NCI-H187 (cell line): ENCODE measurements around the gene TBC1D16.
"Not testable (repeated sequence)": the region's sequence is repeated elsewhere in the genome, so short reads cannot be mapped to it uniquely, and the experiment has no call there.

Experiments
- DNase-seq, 2 experiments: peaks; one replicate each; lab custom pipeline; 2025; lab: John Stamatoyannopoulos, UW

The TBC1D16 gene

DNA sequence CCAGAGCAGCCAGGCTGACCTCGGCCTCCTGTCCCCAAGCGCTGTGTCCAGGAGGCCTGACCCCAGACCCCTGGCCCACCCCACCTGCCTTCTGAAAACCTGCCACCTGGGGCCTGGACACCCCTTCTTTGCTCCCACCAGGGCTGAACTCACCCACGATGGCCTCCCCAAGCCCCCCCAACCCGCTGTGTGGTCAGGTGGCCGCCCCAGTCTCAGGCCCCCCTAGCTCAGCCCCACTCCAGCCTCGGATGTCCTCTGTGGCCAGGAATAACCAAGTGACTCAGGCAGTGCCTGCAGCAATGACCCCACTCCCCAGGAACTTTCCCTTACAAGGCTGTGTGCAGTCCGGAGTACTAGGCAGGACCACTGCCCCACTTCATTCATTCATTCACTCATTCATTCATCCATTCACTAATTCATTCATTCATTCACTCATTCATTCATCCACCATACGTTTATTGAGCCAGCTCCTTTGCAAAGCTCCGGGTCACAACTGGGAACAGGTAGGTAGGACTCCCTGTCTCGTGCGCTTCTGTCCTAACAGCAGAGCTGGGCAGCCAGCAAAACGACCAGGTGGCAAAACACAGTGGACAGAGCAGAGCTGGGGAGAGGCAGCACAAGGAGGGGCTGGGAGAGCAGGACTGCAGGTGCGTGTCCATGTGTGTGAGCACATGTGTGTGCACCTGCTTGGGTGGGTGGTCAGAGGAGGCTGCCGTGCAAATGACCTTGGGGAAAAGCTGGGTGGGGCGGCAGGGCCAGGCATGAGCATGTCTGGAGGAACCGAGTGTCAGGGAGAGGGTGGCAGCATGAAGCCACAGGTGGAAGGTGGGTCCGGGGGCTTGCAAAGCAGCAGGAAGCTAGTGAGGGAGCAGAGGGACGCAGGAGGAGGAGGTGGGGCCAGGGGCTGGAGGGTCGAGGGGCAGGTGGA lies 120.6 kb downstream of the TBC1D16 start:
- no peak for DNase-seq

DNA sequence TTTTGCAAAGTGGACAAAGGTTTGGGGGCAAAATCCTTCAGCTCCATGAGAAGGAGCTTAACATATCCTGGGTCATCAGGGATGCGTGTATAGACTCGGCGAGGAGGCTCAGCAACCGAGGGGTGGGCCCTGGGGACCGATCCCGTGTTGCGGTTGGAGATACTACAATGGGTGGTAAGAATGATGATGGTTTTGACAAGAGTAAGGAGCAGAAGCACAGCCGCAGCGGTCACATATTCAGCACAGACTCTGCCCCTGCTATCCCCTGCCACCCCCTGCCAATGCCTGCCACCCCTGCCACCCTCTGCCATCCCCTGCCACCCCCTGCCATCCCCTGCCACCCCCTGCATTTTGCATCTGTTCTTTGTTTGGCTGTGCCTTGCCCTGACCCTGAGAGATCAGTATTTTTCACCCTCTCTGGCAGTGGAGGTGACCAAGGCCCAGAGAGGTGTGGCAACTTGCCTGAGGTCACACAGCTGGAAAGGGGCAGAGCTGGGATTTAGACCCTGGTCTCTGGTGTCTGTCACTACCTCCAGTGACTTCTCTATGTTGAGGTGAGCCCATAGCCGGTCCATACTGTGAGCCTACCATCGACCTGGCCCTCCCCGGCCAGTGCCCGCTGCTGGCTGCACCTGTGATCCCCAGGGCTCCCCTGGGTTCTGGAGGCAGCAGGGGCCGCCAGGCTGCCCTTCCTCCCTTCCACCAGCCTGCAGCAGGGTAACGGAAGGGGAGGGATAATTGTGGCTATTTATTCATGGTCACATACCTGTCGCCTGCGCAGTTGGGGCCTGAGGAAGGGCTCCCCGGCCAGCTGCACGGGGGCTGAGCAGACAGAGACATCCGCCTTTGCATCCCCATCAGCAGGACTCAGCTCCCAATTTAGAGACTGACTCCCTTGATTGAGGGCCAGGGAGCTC lies 121.5 kb downstream of the TBC1D16 start:
- no peak for DNase-seq

DNA sequence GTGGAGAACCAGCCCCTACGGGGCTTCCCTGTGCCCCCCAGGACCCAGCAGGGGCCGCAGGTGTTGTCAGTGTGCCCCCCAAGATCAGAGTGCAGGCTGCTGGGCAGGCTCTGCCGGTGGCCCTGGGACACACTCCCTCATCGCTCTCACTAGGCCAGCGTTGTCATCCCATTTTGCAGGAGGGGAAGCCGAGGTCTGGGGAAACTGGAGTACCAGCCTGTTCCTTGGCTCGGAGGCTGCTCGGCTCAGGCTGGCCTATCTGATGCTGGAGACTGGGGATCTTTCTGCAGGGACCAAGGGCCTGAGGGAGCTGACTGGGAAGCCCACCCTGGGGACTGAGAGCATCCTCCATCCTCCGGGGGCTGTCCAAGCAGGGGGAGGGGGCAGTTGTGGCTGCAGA lies 122.2 kb downstream of the TBC1D16 start:
- DNase-seq: no peak

DNA sequence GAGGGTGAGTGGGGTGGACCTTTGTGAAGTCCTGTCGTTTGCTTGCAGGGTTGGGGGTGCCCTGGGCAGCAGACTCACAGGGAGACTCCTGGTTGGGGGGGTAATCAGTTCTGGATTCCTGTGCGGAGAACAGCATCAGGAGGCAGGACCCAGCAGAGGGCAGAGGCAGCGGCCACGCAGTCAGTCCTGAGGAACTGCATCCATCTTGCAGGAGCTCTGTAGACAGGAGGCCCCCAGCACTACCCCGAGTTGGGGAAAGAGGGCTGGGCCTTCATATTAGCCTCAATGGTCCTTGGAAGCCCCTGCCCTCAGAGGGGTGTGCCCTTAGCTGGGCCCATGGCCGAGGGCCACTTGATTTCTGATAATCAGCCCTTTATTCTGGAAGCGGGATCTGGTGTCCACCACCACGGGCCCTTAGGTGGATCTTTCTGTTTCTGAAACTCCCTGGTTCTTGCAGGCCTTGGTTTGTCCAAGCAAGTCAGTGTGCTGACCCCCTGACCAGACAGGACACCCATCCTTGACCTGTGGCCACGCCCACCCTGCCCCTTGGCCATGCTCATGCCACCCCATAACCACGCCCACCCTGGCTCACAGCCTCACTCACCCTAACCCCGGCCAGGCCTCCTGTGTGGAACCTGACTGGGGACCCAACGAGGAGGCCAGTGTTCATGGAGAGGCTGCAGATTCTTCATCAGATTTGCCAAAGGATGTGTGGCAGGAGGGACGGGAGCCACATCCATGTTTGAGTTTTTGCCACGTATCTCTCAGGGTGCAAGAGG lies 122.9 kb downstream of the TBC1D16 start:
- DNase-seq: no peak

DNA sequence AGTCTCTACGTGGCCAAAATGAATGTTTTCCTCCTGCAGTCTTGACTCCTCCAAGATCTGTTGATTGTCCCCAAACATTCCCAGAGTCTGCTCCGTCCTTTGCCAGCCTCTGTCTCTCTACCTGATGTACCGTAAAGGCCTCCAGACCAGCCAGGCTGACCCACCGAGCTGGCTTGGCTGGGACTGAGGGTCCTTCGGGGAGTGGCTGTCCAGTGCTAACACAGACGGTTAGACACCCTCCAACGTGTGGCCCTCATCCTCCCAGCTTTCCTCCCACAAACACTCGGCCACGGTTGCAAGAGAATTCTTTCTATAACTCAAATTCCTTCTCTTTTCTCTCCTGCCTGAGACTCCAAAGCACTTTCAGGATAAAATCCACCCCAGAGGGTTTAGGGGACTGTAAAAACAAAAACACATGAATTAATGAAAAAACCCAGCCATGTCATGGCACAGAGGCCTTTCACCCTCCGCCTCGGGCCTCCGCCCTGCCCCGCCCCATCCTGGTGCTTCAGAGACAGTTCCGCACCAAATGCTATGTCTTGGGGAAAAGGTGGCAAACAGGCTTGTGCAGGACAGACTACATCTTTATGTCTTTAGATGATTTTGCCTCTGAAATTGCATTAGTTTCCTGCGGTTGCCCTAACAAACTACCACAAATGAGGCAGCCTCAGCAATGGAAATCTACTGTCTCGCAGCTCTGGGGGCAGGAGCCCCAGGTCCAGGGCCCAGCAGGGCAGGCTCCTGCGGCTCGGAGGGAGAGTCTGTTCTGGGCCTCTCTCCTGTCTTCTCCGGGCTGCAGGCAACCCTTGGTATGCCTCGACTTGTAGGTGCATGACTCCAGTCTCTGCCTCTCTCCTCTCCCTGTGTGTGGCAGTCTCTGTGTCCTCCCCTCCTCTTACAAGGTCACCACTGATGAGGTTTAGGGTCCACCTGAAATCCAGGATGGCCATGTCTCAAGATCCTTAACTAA lies 124.0 kb downstream of the TBC1D16 start:
- DNase-seq: no peak

DNA sequence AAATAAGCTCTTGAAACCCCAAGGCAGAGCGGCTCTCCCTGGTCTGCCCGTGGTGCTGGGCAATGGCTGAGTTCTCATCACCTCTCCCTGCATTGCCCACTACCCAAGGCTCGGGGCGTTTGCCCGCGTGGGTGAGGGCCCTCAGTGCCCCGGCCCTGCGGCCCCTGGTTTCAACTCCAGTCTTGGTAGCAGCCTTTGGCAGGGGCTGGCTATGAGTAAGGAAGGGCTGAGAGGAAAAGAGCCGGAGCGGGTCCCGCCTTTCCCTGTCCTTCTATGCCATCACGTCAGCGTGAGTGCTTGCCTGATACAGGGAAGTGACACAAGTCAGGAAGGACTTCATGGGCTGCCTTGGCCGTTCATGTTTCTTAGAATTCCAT lies 124.7 kb downstream of the TBC1D16 start:
- no peak for DNase-seq

DNA sequence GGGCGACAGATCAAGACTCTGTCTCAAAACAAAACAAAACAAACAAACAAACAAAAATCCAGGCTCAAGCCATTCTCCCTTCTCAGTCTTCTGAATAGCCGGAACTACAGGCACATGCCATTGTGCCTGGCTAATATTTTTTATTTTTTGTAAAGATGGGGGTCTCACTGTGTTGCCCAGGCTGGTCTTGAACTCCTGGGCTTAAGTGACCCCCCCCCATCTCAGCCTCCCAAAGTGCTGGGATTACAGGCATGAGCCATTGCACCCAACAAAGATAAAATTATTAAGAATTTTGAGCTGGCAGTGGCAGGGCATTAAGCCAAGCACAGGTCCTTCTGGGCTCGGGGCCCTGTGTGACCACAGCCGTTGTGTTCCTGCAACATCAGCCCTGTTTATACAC lies 126.6 kb downstream of the TBC1D16 start:
- DNase-seq: no peak

DNA sequence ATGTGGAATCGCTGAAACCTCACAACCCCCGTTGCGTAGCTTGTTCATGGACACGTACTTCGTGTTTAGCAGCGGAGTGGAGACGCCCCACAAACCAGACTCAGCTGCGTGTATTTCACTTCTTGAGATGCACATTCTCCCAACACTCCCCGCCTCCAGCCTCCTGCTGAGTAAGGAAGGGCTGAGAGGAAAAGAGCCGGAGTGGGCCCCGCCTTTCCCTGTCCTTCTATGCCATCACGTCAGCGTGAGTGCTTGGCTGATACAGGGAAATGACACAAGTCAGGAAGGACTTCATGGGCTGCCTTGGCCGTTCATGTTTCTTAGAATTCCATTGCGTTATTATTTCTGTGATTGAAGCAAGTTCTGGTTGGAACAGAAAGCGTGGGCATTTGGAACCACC lies 127.8 kb downstream of the TBC1D16 start:
- DNase-seq: peak; percentile 17 to 53

DNA sequence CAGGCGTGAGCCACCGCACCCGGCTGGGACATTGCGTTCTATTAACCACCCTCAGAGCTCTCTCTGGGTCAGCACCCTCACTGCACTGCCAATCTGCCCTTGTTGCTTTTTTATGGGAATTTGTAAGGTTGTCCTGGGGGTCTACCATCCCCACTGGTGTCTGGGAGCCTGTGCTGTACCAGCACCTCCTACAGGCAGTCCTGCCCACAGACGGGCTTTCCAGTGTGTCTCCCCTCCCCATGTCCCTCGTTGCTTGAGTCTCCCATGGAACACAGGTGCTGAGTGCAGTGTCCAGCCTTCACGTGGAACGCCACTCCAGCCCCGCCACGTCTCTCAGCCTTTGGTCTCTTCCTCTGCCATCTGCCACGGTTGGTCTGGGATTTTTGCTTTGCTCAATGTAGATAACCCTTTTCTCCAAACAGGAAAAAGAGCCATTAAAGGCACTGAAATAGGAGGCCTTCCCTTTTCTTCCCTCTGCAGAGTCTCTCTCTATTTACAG lies 128.4 kb downstream of the TBC1D16 start:
- DNase-seq: no peak

DNA sequence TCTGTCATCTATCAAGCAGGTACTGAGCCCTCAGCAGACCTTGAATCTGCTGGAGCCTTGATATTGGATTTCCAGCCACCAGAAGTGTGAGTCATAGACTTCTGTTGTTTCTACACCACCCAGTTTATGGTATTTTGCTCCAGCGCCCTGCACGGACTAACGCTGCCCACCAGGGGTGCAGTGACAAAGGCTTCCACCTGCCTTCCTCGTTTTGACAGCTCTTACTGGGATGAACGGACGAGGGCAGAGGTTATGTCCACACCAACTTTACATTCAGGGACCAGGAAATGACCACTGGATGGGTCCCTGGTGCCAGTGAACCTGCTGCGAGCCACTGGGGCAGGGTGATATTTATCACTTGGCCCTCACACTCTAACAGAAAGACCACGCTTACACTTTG lies 129.8 kb downstream of the TBC1D16 start:
- no peak for DNase-seq

DNA sequence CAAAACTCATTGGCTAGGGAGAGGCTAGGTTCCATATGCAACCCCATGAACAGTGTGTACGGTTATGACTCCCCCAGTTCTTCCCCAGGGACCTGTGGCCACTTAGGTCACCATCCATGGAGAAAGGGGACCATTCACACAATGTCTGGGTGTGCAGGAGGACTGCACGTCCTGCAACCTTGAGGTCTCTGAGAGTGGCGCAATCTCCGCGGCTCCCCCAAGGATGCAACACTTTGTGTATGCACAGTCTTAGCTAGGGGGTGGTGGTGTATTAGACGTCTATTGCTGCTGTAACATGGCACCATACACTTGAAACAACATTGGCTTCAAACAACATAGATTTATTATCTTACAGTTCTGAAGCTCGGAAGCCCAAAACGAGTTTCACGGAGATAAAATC lies 130.8 kb downstream of the TBC1D16 start:
- no peak for DNase-seq

DNA sequence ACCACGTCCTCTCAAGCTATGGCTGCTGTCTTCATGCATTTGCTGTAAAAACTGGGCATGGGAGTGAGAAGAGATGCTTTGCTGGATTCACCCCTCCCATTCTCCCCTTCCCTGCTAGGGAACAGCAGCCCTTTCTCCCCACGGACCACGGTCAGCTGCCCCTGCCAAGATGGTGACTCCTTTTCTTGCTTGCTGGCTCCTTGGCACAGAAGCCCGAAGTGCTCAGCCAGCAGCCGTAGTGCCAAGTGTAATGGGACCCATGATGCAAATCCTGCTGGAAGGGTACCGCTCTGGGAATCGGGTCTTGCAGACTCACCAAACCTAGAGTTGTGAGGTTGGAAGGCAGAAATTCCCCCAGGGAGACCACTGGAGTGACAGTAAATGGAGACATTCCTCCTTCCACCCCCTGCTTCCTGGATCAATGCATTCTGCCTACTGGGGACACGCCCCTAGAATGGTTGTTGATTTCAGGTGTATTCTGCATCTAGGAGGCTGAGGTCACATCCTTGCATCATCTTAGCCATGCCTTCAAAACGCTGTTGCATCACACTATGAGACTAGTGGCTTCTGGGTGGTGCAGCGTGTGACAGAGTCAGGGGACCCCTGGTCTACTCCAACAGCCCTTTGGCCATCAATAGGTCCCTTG lies 133.4 kb downstream of the TBC1D16 start:
- DNase-seq: no peak

DNA sequence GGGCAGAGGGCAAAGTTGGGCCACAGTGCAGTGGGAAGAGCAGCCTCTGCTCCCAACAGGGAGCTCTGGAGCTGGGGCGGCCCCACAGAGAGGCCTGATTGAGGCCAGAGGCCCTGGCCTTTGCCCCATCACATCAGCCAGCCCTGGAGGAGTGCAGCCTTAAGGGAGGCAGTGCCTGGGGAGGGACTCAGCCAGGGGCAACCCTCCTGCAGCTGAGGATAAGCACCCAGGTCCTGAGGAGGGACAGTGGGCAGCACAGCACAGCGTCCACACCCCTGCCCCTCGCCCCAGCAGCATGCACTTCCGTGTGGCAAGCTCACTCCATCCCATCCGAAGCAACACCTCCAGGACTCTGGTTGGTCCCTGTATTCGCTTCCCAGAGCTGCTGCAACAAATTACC lies 134.5 kb downstream of the TBC1D16 start:
- no peak for DNase-seq

DNA sequence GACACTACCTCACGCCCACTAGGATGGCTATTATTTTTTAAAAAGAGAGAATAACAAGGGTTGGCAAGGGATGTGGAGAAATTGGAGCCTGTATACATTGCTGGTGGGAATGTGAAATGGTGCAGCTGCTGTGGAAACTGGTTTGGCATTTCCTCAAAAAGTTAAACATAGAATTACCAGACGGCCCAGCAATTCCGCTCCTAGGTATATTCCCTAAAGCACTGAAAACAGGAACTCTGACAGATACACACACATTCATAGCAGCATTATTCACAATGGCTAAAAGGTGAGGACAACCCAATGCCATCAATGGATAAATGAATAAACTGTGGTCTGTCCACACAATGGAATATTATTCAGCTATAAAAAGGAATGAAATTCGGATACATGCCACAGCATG lies 136.1 kb downstream of the TBC1D16 start:
- DNase-seq: no peak

DNA sequence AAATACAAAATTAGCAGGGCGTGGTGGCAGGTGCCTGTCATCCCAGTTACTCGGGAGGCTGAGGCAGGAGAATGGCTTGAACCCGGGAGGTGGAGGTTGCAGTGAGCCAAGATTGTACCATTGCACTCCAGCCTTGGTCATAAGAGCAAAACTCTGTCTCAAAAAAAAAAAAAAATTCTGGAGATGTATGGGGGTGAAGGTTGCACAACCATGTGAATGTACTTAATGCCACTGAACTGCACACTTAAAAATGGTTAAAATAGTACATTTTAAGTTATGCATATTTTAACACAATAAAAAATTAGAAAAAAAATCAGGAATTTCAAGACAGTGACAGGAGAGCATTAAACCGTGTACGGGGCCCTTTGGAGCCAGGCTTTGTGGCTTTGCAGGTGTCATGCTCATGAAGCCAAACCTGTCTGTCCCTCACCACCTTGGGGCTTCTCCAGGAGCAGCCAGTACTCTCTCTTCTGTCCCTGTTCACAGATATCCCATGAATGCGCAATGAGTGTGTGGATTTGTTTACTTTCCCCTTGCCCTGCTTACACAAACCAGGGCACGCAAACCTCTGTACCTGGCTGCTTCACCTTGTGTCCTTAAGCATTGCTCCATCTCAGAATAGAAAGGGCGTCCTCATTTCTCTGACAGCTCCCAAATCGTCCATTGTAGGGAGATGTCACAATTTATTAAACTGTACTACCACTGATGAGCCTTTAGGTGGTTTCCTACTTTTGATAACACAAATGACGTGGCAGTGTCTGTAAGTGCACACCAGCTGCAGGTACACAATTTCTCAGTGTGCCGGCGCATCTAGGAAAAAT lies 138.2 kb downstream of the TBC1D16 start:
- no peak for DNase-seq

DNA sequence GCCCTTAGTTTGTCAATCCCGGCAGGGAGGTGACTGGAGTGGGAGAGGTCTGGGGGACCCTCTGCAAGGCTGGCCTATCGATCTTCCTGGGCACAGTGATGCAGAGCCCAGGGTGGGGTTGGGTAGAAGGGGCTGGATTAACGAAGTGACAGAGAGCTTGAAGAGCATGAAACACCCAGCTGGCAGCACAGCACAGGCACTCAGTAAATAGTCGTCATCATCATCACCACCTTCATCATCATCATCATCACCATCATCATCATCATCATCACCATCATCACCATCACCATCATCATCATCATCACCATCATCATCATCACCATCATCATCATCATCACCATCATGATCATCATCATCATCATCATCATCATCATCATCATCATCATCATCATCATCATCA lies 142.2 kb downstream of the TBC1D16 start:
- DNase-seq: not testable (repeated sequence)

DNA sequence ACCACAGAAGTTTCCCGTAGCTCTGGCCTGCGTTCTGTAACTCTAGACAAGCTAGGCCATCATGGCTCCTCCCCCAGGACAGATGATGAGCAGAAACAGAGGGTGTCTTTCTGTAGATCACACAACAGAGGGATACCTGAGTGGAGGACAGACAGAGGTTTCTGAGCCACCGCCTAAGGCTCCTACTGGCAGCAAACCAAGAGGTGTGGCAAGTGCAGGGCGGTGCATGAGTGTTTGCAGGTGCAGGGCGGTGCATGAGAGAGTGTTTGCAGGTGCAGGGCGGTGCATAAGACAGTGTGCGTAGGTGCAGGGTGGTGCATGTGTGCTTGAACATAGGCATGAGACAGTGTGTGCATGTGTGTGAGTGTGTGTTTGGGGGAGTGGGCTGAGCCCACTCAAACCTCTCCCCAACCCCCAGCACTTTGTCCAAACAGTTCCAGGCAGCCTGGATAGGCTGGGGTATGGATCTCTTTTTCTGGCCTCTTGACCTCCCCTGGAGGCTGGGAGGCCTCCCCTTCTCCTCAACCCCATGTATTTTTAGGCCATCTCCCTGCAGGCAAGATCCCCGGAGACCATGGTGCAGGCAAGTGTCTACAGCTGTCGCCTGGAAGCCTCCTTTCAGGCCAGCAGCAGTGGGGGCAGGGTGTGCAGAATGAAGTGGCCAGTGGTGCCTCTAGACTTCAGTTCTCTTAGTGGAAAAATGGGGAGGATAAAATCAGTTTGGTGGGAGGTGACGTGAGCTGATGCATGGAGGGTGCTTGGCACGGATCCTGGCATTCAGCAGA lies 143.0 kb downstream of the TBC1D16 start:
- DNase-seq: peak; percentile 82 to 94

DNA sequence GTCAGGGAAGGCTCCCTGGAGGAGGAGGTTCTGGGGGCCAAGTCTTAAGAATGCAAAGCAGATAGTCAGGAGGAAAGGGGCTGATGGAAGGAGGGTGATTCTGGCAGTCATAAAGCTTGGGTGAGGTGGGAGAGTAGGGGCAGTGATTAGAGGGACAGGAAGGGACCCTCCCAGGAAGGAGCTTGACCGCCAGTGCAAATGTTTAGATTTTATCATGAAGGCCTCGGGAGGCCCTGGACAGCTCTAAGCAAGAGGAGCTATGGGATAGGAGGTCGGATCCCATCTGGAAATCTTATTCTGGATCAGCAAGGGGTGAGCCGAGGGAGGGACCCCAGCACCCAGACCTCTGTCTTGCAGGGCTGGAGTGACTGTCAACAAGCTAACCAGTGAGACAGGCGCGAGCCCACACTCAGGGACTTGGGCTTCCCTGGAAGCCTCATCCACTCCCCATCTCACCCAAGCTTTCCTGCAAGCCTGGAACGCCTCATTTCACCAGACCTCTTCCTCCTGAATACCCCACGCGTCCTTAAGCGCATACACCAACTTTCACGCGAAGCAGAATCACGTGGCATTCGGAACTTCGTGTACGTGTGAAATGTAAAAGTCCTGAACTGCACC lies 144.4 kb downstream of the TBC1D16 start:
- no peak for DNase-seq
